Effector memory CD4-positive, alpha-beta T cell (primary cell): ENCODE measurements around the gene NPFF.

Source experiments
- DNase-seq, 3 donors: peaks; one replicate each; pipeline ENCODE4 v3.0.0-alpha.2; 2020
- H3K27ac ChIP-seq: 2 replicates; pipeline ENCODE4 v1.7.0; 2013; ENCODE audit warnings: mild to moderate bottlenecking, low read length, moderate library complexity; ENCODE audit not compliant: insufficient read depth, poor library complexity, severe bottlenecking
- H3K27me3 ChIP-seq: replicated peaks from 2 replicates; pipeline ENCODE4 v1.7.0; 2013; ENCODE audit warnings: mild to moderate bottlenecking, low read length; ENCODE audit not compliant: insufficient read depth, control insufficient read depth, poor library complexity, severe bottlenecking
- H3K36me3 ChIP-seq: 2 replicates; pipeline ENCODE4 v1.7.0; 2013; ENCODE audit warnings: mild to moderate bottlenecking, low read length, moderate library complexity; ENCODE audit not compliant: control insufficient read depth, insufficient read depth
- H3K4me1 ChIP-seq: 2 replicates; pipeline ENCODE4 v1.7.0; 2013; ENCODE audit warnings: low read length, mild to moderate bottlenecking; ENCODE audit not compliant: control insufficient read depth, insufficient read depth, poor library complexity, severe bottlenecking
- H3K4me3 ChIP-seq: 2 replicates; pipeline ENCODE4 v1.7.0; 2013; ENCODE audit warnings: low read length, low read depth, mild to moderate bottlenecking; ENCODE audit not compliant: insufficient read depth, poor library complexity, severe bottlenecking
- H3K9me3 ChIP-seq: 2 replicates; pipeline ENCODE4 v1.7.0; 2013; ENCODE audit warnings: mild to moderate bottlenecking, low read length, moderate library complexity; ENCODE audit not compliant: control insufficient read depth

Gene NPFF

GRCh38 chr12:53476769-53477209 lies 30.5 kb downstream of the NPFF start:
- H3K4me1 ChIP-seq, result peaks cover 12% of the 10 kb centered on the region
- no peak overlapping the region for H3K27ac ChIP-seq
- peaks cover 89% of the 10 kb centered on the region for H3K36me3 ChIP-seq
- H3K27me3 ChIP-seq, result no peaks in the 10 kb centered on the region
- no peak overlapping the region for H3K4me3 ChIP-seq
- H3K9me3 ChIP-seq, result no peaks in the 10 kb centered on the region
- DNase-seq, result no peak

DNA sequence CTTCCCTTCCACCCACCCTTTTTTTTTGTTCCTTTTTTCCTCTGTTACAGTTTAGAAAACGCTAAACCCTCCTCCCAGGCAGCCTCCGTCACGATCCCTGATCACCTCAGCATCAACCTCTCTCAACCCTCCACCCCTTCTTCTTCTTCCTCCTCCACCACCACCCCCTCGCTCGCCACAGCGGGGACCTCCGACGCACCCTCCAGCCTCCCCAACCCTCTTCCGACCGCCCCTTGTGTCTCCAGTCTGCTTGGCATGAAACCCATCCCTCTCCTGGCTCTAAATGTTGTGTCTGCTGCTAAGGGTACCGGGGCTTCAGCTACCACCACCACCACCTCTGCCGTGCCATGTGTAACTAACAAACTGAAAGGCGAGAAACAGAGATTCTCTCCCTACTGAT lies 32.5 kb downstream of the NPFF start:
- Histone ChIP-seq H3K27me3 (no peaks in the 10 kb centered on the region), H3K9me3 (no peaks in the 10 kb centered on the region), H3K4me1 (peaks cover 12% of the 10 kb centered on the region), H3K36me3 (peaks cover 90% of the 10 kb centered on the region), H3K27ac (peak overlapping the region; percentile 34), H3K4me3 (no peak overlapping the region)
- no peak for DNase-seq

- no peak overlapping the region for H3K4me3 ChIP-seq
- H3K27me3 ChIP-seq, result no peaks in the 10 kb centered on the region
- H3K9me3 ChIP-seq, result no peaks in the 10 kb centered on the region
- H3K4me1 ChIP-seq, result peaks cover 12% of the 10 kb centered on the region
- no peak for DNase-seq
- peak overlapping the region; percentile 34 for H3K27ac ChIP-seq
- peaks cover 90% of the 10 kb centered on the region for H3K36me3 ChIP-seq
Measured at GRCh38 chr12:53474077-53474476, 33.2 kb downstream of the NPFF start.

DNA sequence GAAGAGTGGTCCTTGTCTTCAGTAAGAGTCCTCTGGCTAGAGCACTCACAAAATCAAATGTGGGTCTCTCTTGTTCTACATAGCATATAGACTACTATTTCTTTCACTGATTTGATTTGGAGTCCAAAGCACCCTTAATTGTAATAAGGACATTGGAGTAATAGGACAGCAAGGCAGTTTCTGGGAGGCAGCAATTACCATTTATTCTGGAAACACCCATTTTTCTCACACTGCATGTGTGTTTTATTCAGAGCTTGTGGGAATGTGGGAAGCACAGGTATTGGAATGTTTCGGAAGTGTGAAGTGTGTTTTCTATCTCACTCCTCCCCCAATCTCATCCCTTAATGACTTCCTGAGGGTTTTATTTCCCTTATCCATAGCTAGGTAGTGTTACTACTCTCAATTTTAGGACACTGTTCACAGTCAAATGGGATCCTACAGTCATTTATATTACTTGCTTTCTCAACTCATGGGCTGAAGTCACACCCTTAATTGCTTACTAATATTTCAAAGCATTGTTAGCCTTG lies 35.2 kb downstream of the NPFF start:
- DNase-seq, result no peak
- Histone ChIP-seq H3K27me3 (no peaks in the 10 kb centered on the region), H3K27ac (no peak overlapping the region), H3K9me3 (no peaks in the 10 kb centered on the region), H3K4me3 (no peak overlapping the region), H3K4me1 (peaks cover 12% of the 10 kb centered on the region), H3K36me3 (peaks cover 95% of the 10 kb centered on the region)

- H3K9me3 ChIP-seq, result no peaks in the 10 kb centered on the region
- H3K27me3 ChIP-seq, result no peaks in the 10 kb centered on the region
- peaks cover 95% of the 10 kb centered on the region for H3K36me3 ChIP-seq
- no peak overlapping the region for H3K27ac ChIP-seq
- H3K4me3 ChIP-seq, result no peak overlapping the region
- DNase-seq, result no peak
- peaks cover under 1% of the 10 kb centered on the region for H3K4me1 ChIP-seq
Measured at GRCh38 chr12:53468282-53468681, 39.0 kb downstream of the NPFF start.

- no peak for DNase-seq
- H3K36me3 ChIP-seq, result peaks cover 95% of the 10 kb centered on the region
- no peaks in the 10 kb centered on the region for H3K9me3 ChIP-seq
- no peak overlapping the region for H3K4me3 ChIP-seq
- H3K27ac ChIP-seq, result no peak overlapping the region
- no peaks in the 10 kb centered on the region for H3K27me3 ChIP-seq
- no peaks in the 10 kb centered on the region for H3K4me1 ChIP-seq
Measured at GRCh38 chr12:53467880-53468279, 39.4 kb downstream of the NPFF start.

- Histone ChIP-seq H3K27me3 (no peaks in the 10 kb centered on the region), H3K4me3 (no peak overlapping the region), H3K27ac (no peak overlapping the region), H3K36me3 (peaks cover 95% of the 10 kb centered on the region), H3K4me1 (no peaks in the 10 kb centered on the region), H3K9me3 (no peaks in the 10 kb centered on the region)
- no peak for DNase-seq
Measured at GRCh38 chr12:53467082-53467481, 40.2 kb downstream of the NPFF start.

DNA sequence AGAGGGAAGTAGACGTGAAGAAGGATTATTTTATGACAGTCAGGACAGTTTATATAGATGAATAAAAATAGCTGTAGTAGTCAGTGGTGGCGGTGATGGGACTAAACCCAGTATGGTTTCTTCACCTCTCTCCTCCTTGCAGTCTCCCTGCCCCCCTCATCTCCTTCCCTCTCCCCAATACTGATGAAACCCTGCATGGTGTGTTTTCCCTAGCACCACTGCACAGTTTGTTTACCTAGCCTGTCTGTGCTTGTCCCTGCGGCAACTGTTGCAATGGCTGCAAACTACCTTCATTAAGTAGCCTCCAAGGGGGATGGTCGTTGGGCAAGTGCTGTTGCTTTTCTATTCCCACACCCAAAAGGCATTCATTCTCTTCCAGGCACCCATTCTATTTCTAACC lies 40.6 kb downstream of the NPFF start:
- H3K27ac ChIP-seq, result no peak overlapping the region
- H3K27me3 ChIP-seq, result no peaks in the 10 kb centered on the region
- H3K4me3 ChIP-seq, result no peak overlapping the region
- peaks cover 95% of the 10 kb centered on the region for H3K36me3 ChIP-seq
- H3K9me3 ChIP-seq, result no peaks in the 10 kb centered on the region
- no peak for DNase-seq
- no peaks in the 10 kb centered on the region for H3K4me1 ChIP-seq

DNA sequence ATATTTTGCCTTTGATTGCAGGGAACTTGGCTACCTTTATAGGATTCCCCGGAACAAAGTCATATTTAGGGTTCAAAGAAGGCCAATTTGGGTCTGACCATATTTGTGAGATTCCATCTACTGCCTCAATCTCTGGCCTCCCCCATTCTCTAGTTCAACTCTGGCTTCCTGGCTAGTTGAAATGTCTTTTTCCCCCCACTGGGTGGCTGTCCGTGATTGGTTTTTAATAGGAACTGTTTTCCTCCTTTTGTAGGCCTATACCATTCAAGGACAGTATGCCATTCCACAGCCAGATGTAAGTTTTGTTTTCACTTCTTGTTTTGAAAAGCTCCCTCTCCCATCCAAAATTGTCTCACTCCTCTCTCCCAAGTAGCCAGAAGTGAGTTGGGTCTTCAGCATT lies 41.6 kb downstream of the NPFF start:
- Histone ChIP-seq H3K4me1 (no peaks in the 10 kb centered on the region), H3K4me3 (no peak overlapping the region), H3K9me3 (no peaks in the 10 kb centered on the region), H3K36me3 (peaks cover 97% of the 10 kb centered on the region), H3K27me3 (no peaks in the 10 kb centered on the region), H3K27ac (no peak overlapping the region)
- no peak for DNase-seq

DNA sequence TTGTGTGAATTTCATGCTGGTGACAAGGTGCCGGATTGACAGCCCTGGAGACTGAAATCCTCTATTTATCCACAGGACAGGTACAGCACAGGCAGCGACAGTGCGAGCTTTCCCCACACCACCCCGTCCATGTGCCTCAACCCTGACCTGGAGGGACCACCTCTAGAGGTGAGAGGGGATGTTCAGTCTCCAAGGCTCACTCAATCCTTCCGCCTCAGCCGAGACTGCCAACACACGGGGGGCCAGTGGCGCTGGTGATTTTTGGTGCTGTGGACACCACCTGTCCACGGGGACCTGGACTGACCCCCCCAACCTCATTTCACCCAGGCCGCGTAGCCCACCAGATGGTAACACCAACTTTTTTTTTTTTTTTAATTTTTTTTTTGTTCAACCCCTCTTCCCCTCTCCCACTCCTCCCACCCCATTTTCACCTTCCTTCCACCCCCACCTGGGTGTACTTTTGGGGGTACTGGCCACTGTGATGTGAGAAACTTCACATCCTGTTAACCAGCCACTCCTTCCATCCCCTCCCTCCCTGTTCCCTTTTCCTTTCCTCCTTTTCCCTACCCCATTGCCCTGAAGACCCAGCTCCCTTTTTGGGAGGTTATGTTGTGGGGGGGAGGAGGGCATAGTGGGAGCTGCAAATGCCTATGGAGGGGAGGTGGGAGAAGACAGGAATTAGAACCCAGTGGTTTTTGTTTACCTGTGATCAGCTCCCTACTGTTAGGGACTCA lies 42.4 kb downstream of the NPFF start:
- H3K4me3 ChIP-seq, result no peak overlapping the region
- no peaks in the 10 kb centered on the region for H3K27me3 ChIP-seq
- H3K9me3 ChIP-seq, result no peaks in the 10 kb centered on the region
- H3K36me3 ChIP-seq, result peaks cover 99% of the 10 kb centered on the region
- no peaks in the 10 kb centered on the region for H3K4me1 ChIP-seq
- DNase-seq, result no peak
- no peak overlapping the region for H3K27ac ChIP-seq
